Fibroblast of skin of right biceps (primary cell): ENCODE data around the gene LCLAT1.

Source experiments
- DNase-seq: peaks from one replicate; pipeline ENCODE4 v3.0.0-alpha.2; 2013

The LCLAT1 gene

GRCh38 chr2:30447149-30448045 lies at the start of gene LCLAT1:
Gene LCLAT1 (plus strand): TSS chr2:30447246. CDS start chr2:30525591, 78,345 bp downstream.
- DNase-seq: peak; percentile 80

- DNase-seq: no peak
These were observed 48.8 kb upstream of the LCLAT1 start for GRCh38 chr2:30398084-30398873.

DNA sequence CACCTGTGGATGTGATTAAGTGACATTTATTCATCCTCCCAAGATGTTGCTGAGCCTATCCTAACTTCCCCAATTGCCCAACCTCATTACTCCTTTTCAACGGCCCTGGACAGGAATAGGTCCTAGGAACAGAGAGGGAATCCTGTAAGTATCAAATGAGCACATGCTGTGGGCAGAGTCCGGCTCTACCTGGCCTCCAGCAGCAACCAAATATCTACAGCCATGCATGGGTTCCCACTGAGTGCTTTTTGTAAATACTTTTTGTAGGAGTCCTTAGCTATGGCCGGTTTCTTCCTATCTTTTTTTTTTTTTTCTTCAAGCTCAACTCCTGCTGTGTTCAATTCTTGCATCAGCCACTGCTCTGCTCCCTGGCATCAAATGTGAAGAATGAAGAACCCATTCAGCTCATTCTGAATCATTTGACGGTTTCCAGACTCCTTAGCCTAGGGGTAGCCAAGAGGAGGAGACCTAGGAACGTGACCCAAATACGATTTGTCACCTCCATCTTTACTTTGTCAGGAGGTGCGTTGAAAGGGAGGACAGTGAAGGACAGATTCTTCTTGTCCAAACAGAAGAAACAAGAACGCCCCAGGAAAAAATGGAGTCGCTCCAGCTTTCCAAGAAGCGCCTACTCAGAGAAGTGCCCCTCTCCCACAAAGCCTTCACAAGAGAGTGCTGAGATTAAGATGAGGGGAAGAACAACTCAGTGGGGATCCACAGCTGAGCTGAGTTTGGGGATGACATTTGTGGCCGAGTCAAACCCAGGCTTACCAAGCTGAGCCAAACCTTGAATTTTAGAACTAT lies 46.7 kb upstream of the LCLAT1 start:
- DNase-seq: no peak

DNA sequence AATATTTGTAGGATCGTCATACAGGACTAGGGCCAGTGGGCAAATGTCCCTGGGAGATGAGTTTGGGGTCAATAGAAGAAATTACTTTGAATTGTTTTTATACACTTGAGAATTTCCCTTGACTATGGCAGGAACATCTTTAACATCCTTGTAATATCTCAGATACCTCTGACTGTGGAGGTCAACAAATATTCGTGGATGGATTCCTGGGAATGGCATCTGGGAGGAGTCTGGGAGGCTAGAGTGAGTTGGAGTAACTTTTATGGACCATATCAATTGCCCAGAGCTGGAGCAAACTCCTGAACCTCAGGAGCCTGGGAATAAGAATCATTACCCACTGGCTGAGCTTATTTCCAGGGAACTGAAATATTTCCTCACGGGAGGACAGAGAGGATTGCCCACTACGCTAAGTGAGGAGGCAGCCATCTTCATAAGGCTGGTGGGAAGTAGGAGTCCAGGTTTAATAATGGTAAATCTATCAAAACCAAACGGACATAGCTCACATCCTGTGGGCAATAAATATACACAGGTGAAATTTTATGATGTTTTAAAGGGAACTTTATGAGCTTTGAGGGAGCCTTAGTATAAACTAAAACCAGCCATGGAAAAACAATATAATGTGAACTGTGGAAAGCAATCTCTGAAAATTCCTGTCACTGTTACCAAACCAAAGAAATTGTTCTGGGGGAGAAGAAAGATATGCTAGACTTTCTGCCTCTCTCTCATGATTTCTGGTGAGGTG lies 44.4 kb upstream of the LCLAT1 start:
- no peak for DNase-seq

GRCh38 chr2:30403592-30404312 lies 43.3 kb upstream of the LCLAT1 start:
- DNase-seq: no peak

GRCh38 chr2:30404319-30405259 lies 42.5 kb upstream of the LCLAT1 start:
- peak; percentile 43 for DNase-seq

GRCh38 chr2:30405260-30405605 lies 41.8 kb upstream of the LCLAT1 start:
- no peak for DNase-seq

GRCh38 chr2:30406853-30407252 lies 40.2 kb upstream of the LCLAT1 start:
- no peak for DNase-seq

- DNase-seq: peak; percentile 82
These were observed 38.1 kb upstream of the LCLAT1 start for GRCh38 chr2:30408961-30409387.

DNA sequence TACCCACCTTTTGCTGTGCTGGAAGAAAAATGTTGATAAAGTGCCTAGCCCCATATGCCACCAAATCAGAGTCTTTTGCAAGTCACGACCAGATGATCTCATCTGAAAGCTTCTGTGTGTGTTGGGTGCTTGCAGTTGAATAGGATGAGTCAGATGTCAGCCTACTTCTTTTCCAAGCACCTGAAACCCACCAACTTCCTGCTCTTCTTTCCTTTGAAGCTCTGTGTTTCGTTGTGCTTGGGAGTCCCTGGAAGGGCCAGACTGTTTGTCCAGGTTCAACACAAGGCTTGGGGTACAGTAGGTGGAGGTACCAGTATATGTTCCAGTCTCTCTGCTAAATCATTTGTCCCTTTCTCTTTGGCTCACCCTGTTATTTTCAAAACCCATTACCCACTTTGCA lies 36.8 kb upstream of the LCLAT1 start:
- peak; percentile 82 for DNase-seq

- DNase-seq: peak; percentile 19
These were observed 34.9 kb upstream of the LCLAT1 start for GRCh38 chr2:30412047-30412683.

DNA sequence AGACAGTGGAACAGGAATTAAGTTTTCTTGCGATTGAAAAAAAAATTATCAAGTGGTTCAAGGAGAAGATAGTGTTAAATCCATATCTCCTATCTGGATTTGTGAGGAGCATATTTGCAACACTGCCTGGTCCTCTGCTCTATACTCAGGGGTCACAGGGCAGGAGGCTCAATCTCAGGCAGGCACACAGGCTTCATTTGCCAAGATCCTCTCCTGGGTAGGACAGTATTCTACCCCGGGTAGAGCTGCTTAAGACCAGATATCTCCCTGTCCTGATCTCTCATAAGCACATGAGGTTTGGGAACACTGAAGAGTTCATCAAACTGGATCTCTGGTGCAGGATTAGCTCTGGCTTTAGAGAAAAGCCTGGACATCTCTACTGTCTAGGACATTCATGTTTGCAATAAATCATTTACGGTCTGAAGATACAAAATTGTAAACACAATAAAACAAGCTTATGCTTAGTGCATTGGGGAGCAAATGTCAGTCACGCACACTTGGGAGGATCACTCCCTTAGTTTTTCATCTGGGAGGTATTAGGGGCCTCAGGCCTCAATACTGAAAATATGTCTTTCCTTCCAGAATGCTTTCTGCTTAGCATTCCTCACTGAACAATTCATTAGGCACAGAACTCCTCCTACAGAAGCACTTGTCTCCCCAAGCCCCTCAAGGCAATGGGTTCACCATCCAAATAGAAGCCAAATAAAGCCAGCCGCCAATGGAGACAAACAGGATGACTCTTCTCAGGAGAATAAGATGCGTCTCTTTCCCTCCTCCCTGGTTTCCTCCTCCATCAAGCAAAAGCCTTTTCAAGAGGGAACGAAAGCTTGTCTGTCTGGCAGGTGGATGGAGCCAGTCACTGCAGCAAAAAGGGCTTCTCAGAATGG lies 34.1 kb upstream of the LCLAT1 start:
- no peak for DNase-seq

GRCh38 chr2:30414961-30415360 lies 32.1 kb upstream of the LCLAT1 start:
- peak; percentile 67 for DNase-seq

DNA sequence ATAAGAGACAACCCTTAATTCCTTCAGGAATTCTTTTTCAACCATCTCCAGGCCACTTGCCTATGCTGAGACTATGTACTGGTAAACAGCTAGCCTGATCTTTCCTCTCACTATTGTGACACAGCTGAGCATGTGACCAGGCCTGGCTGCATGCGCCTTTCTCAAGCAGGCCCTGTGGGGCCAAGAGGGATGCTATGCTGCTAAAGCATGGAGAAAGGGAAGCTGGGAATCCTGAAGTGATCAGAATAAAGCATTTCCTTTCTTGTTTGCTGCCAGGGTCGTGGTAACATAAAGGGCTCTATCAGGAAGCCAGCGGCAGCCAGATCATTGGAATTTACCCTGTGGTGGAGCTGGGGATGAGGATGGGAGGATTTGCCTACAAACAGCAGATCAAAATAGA lies 29.8 kb upstream of the LCLAT1 start:
- DNase-seq: peak; percentile 38

- peak; percentile 36 for DNase-seq
These were observed 25.9 kb upstream of the LCLAT1 start for GRCh38 chr2:30421026-30421603.

- peak; percentile 93 for DNase-seq
These were observed 25.2 kb upstream of the LCLAT1 start for GRCh38 chr2:30421604-30422443.

DNA sequence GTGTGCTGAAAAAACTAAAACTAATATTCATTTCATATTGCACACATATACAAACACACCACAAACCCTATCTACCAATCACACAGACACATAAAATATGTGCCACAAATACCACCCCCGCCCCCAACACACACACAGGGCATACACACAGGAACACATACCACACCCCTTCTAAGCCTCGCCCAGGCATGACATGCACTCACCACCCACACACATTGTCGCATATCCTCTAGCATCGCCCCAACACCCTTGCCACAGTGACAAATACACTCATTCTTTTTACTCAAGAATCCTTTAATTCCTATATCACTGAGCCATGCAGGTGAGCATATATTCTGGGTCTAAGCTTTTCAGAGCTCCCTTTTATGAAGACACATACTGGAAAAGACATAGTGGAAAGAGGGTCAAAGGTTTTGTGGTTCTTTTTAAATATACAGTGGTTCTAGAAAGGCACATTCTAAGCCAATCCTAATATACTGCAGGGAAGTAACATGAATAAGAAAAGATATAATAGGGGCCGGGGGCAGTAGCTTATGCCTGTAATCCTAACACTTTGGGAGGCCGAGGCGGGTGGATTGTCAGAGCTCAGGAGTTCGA lies 24.5 kb upstream of the LCLAT1 start:
- DNase-seq: peak; percentile 83
